Activated T-cell treated with anti-CD3 and anti-CD28 coated beads for 4 hours (primary cell): ENCODE measurements around the gene SQSTM1.

ENCODE experiments used
- DNase-seq: peaks from one replicate; pipeline ENCODE4 v3.0.0-alpha.2; 2020

SQSTM1 gene

GRCh38 chr5:179806250-179807048 is 14.3 kb upstream of the SQSTM1 start, which contains the start of gene MGAT4B:
Gene MGAT4B (minus strand): TSS chr5:179806866. CDS start chr5:179806583, 283 bp downstream.
- no peak for DNase-seq

GRCh38 chr5:179812135-179812825 is 8.4 kb upstream of the SQSTM1 start:
- no peak for DNase-seq

GRCh38 chr5:179812997-179813607 is 7.6 kb upstream of the SQSTM1 start:
- no peak for DNase-seq

DNA sequence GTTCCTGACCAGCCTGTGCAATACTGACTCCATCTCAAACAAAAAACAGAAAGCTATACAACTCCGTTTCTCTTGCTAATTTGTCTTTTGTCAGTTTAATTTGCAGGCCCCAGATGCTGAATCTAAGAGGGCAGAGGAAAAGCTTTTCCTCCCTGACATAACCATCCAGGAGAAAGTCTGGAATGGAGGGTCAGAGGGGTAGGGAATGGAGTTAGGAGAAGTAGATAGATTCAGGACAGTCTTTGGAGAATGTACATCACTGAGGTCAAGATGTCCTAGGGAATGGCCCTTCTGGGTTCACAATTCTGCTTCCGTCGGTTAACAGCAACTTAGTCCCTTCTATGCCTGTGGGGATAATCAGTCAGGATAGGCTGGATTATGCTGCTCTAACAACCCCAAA is 6.6 kb upstream of the SQSTM1 start:
- DNase-seq = no peak

- DNase-seq = no peak
Observed at GRCh38 chr5:179815491-179816249, 5.0 kb upstream of the SQSTM1 start.

GRCh38 chr5:179816401-179816795 is 4.3 kb upstream of the SQSTM1 start:
- DNase-seq = no peak

DNA sequence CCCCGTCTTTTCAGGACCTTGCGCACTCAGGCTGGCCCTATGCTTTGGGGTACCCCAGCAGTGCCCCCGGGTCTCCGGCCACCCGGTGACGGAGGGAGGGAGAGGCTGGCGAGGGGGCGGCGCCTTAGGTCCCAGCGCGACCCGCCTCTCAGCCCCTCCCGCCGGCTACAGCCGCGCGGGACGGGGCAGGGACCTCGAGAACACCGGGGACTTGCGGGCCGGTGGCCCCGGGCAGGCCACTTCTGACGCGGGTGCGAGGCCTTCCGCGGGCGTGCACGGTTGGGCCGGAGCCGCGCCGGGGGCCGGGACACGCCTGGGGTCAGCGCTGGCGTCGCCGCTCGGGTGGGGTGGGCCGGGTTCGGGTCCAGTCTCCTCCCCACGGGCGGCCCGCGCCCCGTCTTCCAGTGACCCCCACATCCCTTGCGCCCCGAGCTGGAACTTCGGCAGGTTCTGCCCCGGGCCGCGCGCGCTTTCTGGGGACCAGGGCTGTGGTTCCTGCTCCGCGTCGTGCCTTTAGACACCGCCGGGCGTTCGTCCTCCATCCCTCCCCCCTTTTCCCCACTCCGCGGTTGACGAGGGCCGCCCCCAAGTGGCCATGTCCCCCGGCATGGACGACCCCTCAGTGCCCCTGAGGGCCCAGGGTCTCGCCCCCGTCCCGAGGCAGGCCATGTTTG is 3.8 kb upstream of the SQSTM1 start:
- no peak for DNase-seq

- no peak for DNase-seq
Observed at GRCh38 chr5:179817470-179817840, 3.2 kb upstream of the SQSTM1 start.

GRCh38 chr5:179817890-179818745 is 2.6 kb upstream of the SQSTM1 start:
- DNase-seq = no peak

DNA sequence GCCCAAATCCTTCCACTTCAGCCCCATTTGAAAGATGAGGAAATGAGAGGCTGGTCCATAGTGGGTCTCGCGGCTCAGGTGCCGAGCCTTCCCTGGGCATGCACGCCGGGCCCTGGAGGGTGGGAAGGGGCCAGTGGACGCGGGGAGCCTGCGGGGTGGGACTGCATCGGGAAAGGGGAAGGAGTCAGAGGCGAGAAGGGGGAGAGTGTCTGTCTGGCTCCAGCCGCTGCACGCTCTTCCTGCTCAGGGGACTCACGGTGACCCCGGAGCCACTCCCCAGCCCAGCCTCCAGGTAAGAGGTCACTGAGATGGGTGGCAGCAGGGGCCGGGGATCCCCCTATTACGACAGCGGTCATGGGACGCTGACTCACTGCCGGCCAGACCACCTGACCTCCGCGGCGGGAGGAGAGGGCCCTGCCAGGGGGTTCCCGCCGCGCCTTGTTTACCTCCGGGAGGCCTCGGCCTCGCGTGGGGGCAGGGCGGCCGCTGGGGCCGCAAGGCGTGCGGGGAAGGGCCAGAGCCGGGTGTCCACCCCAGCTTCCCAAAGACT is 1.9 kb upstream of the SQSTM1 start:
- DNase-seq = peak; percentile 65

GRCh38 chr5:179819296-179820126 is 1.2 kb upstream of the SQSTM1 start:
- no peak for DNase-seq

DNA sequence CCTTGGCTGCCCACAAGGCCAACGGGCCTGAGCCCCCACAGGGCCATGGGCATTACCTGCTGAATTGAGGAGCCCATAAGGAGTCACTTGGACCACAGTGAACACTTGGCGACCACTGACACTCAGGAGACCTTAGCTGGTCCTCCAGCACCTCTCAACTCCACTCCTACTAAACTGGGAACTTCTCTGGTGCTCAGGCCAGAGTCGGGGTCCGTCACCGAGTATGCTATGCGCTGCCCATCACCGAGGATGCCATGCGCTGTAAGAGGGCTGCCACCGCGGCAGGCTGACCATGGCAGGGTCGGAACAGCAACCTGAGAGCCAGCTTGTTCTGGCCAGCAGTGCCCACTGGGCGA is 600 bp upstream of the SQSTM1 start:
- DNase-seq = no peak

GRCh38 chr5:179821298-179822058 is 773 bp downstream of the SQSTM1 start:
- DNase-seq = peak; percentile 66

DNA sequence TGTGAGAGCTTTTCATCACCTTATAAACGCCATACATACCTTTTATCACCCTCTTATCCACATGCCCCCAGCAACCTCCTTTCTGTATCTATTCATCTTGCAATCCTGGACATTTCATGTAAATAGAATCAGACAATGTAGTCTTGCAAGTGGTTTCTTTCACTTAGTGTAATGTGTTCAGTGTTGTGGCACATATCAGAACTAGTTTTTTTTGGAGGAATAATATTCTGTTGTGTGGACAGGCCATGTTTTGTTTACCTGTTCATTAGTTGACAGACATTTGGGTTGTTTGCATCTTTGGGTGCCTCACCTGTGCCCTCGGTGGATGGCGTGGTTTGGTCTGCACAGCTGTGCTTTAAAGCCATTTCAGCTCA is 1.3 kb downstream of the SQSTM1 start:
- DNase-seq = no peak

GRCh38 chr5:179822444-179822990 is 1.8 kb downstream of the SQSTM1 start:
- DNase-seq = no peak

GRCh38 chr5:179823937-179824744 is 3.4 kb downstream of the SQSTM1 start:
- DNase-seq = no peak

DNA sequence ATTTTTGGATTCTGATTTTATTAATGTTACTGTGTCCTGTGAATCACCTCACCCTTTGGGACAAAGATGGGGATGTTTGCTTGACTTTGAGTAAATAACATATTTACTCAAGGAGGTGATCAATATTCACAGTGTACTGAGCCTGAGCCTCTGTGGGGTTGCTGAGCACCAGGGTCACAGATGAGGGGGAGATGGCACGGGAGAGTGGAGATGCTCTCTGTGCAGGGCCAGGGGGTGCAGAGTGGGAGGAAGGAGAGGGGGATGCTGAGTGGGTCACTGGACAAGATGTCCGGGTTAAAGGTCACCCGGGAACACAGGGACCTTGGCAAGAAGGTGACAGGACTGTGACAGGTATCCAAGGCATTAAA is 4.0 kb downstream of the SQSTM1 start:
- DNase-seq = no peak

DNA sequence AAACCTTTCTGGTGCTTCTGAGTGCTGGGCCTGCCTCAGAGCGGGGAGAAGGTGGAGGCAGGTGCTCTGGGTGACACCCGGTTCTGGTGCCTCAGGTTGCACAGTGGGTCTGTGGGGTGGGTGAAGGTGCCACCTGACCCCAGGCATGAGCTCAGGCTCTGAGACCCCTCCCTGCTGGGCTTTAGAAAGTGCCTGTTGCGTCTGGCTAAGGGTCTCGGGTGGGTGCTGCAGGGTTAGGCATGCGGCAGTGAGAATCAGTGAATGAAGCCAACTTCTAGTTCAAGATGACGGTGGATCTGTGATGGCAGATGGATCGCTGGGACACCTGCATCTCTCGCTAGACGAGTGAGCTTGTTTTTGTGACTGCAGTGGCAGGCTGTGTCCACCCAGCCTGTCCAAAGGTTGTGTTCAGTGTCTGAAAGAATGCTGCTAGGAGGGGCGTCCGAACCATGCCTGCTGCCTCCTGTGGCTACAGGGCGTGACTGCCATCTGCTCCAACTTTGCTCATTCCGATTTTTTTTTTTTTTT is 5.0 kb downstream of the SQSTM1 start:
- no peak for DNase-seq
